Measurements from ENCODE around the gene DECR2. TPM values are rescaled to one million over a fixed set of nuclear protein-coding genes. Genes with fewer than 3 reads are reported as not detected.
A peak's percentile ranks its signal among the peaks of the same experiment; 100 is the strongest.
"Not testable (repeated sequence)": the region's sequence is repeated elsewhere in the genome, so short reads cannot be mapped to it uniquely, and the experiment has no call there.

Gene DECR2
- total and polyA plus RNA-seq, 7 donors, result 15.0 to 39.1 (median 21.6) TPM

GRCh38 chr16:359871-360697 lies 41.6 kb upstream of the DECR2 start:
- no peak for DNase-seq

GRCh38 chr16:360698-361336 lies 40.9 kb upstream of the DECR2 start:
- no peaks in the 10 kb centered on the region for H3K4me1 ChIP-seq
- no peak for DNase-seq
- TF ChIP-seq POLR2AphosphoS5 (IDR thresholded peaks at IDR 0.05) (no peak), POLR2A (IDR thresholded peaks at IDR 0.05) (no peak), CTCF (IDR thresholded peaks at IDR 0.05) (no peak), EP300 (IDR thresholded peaks at IDR 0.05) (no peak)
- H3K4me3 ChIP-seq, result no peak overlapping the region
- H3K9me3 ChIP-seq, result no peaks in the 10 kb centered on the region
- no peak overlapping the region for H3K27ac ChIP-seq
- no peaks in the 10 kb centered on the region for H3K36me3 ChIP-seq
- intact Hi-C loops (cut with DNase I), result no loop called here
- H3K27me3 ChIP-seq, result peaks cover 0 to 20% (median 13%) of the 10 kb centered on the region in 3 donors
- 92 to 94% methylated on average over 47 of the region's 47 CpGs for WGBS, 2 donors

More at GRCh38 chr16:359871-360697, 41.6 kb upstream of the DECR2 start:
- Histone ChIP-seq H3K27ac (no peak overlapping the region), H3K4me3 (no peak overlapping the region), H3K36me3 (no peaks in the 10 kb centered on the region), H3K9me3 (no peaks in the 10 kb centered on the region), H3K27me3 (peaks cover 0 to 20% (median 13%) of the 10 kb centered on the region in 3 donors), H3K4me1 (no peaks in the 10 kb centered on the region)
- 91 to 93% methylated on average over 47 of the region's 47 CpGs for WGBS, 2 donors
- TF ChIP-seq POLR2AphosphoS5 (IDR thresholded peaks at IDR 0.05) (no peak), POLR2A (IDR thresholded peaks at IDR 0.05) (no peak), CTCF (IDR thresholded peaks at IDR 0.05) (no peak), EP300 (IDR thresholded peaks at IDR 0.05) (no peak)
- intact Hi-C loops (cut with DNase I), result no loop called here

- H3K4me3 ChIP-seq, result no peak overlapping the region
- H3K36me3 ChIP-seq, result peaks cover 0 to 2% (median 0%) of the 10 kb centered on the region in 4 donors
- no peak overlapping the region for H3K27ac ChIP-seq
- H3K9me3 ChIP-seq, result no peaks in the 10 kb centered on the region
- intact Hi-C loops (cut with DNase I), result no loop called here
- no peaks in the 10 kb centered on the region for H3K4me1 ChIP-seq
- WGBS, 2 donors, result 81 to 89% methylated on average over 30 of the region's 30 CpGs
- DNase-seq, result no peak
- H3K27me3 ChIP-seq, result peaks cover 0 to 20% (median 13%) of the 10 kb centered on the region in 3 donors
- TF ChIP-seq CTCF (IDR thresholded peaks at IDR 0.05), result no peak
- TF ChIP-seq POLR2AphosphoS5 (IDR thresholded peaks at IDR 0.05), result no peak
Observed at GRCh38 chr16:361341-361871, 40.3 kb upstream of the DECR2 start.

GRCh38 chr16:361872-362701 lies 39.6 kb upstream of the DECR2 start:
- Histone ChIP-seq H3K9me3 (no peaks in the 10 kb centered on the region), H3K27me3 (peaks cover 0 to 20% (median 13%) of the 10 kb centered on the region in 3 donors), H3K36me3 (peaks cover 2 to 9% (median 6%) of the 10 kb centered on the region in 4 donors), H3K27ac (no peak overlapping the region), H3K4me3 (no peak overlapping the region), H3K4me1 (no peaks in the 10 kb centered on the region)
- TF ChIP-seq CTCF (IDR thresholded peaks at IDR 0.05) (peak; percentile 21 to 62 (median 57)), EP300 (IDR thresholded peaks at IDR 0.05) (no peak), POLR2A (IDR thresholded peaks at IDR 0.05) (no peak)
- intact Hi-C loops (cut with DNase I), result no loop called here
- WGBS, 2 donors, result 13 to 33% methylated on average over 30 of the region's 30 CpGs
- DNase-seq, result peak; percentile 85

- intact Hi-C loops (cut with DNase I); DNase-seq; H3K9me3 ChIP-seq; H3K27ac ChIP-seq; H3K4me1 ChIP-seq; H3K4me3 ChIP-seq: not testable (repeated sequence)
- Histone ChIP-seq H3K27me3 (peaks cover 0 to 20% (median 13%) of the 10 kb centered on the region in 3 donors), H3K36me3 (peaks cover 5 to 14% (median 10%) of the 10 kb centered on the region in 4 donors)
- 82 to 88% methylated on average over 24 of the region's 24 CpGs for WGBS, 2 donors
Observed at GRCh38 chr16:362702-362999, 39.0 kb upstream of the DECR2 start.

All from sigmoid colon (tissue), 7 donors.